G401.6 (cell line): ENCODE data around the gene COL6A5.
"Not testable (repeated sequence)": the region's sequence is repeated elsewhere in the genome, so short reads cannot be mapped to it uniquely, and the experiment has no call there.

Experiments used
- FAIRE-seq: peaks from 2 replicates; lab custom pipeline; 2012; peaks lifted over from hg19 to GRCh38; lab: Jason Lieb, UNC

COL6A5 gene

DNA sequence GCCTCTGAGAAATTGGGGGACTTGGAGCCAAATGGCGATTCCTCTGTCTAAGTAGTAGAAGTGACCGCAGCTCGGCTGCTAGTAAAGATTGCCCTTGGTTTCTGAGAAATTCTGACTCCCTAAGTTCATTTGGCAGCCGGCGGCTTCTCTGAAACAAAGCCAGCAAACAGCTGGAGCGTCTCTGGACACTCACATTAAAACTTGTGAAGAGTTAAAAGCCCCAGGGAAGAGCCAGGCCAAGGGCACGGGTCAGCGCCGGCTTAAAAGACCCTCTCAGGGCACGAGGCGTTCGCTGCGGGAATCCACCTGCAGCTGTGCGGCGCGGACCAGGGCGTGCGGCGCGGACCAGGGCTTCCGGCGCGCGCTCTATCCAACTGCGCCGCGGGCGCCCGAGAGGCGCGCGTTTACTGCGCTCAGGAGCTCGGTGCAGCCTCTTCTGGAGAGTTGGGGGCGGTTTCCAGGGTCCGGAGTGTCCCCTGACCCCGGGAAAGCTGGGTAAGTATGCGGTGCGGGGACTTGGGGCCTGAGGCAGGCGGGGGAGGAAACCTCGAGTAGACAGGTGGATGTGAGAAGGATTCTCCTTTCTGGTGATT is at the start of gene COL6A5:
TSS of gene COL6A5 (plus strand) at position 186 of the 593 bp plus-strand sequence. CDS start 27,967 bp downstream, outside the sequence.
- no peak for FAIRE-seq

- no peak for FAIRE-seq
These were observed 45.9 kb upstream of the COL6A5 start for GRCh38 chr3:130299531-130299930.

DNA sequence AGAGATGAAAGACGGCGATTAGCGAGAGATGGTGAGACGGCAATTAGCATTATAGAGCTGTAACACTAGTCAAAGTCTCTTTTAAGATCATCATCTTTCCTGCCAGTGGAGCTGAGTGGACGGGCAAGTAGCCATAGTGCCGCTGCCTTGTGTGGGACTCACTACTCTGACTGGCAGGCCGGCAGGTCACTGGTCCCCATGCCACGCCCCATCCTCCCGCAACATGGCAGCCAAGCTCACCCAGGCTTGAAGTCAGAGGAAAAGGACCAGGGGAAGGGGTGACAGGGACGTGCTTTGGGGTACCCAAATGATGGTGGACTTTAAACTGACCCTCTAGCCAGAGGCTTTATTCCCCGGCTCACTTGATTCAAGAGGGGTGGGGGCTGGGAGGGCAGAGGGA is 44.6 kb upstream of the COL6A5 start:
- no peak for FAIRE-seq

DNA sequence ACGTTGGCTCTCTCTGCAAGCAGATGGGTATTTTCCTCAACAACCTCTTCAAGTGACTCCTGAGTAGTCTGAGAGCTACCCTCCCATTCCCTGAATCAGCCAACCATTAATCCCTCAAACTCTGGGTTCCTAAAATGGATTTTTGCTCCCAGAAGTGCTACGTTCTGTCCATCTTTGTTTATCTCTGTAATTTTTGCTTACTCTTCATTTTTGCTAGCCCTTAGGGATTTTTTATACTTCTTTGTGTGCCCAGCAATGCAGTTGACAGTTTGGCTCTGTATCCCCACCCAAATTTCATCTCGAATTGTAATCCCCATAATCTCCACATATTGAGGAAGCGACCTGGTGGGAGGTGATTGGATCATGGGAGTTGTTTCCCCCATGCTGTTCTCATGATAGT is 35.4 kb upstream of the COL6A5 start:
- FAIRE-seq: no peak

GRCh38 chr3:130312374-130312773 is 33.1 kb upstream of the COL6A5 start:
- no peak for FAIRE-seq

DNA sequence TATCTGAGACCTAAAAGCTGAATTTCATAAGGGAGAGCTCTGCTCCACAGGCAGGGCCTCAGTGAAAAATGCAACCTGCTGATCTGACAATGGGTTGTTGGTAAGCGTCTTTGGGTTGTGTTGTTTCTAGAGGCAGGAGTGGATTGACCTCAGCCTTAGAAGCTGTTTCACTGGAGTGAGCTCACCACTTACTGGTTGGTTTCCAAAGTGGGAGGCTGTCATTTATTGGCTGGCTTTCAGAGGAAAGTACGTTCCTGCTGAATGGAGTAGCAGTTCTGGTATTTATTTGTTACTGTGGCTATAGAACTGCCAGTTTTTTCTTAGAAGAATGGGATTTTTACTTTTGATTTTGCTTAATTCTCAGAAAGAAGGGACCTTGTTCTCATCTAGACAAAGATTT is 29.3 kb upstream of the COL6A5 start:
- no peak for FAIRE-seq

DNA sequence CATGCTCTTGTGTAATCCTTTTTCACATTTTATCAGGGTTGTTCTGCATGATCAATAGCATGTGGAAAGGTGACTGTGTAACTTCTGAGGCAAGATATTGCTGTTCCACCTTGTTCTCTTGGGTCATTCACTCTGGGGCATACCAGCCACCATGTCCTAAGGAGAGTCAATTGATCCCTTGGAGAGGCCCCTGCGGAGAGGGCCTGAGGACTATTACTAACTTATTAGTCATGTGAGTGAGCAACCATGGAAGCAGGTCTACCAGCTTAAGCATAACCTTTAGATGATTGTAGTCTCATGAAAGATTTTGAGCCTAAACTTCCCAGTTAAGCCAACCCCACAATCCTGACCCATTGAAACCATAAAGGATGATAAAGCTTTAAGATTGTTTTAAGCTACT is 22.0 kb upstream of the COL6A5 start:
- FAIRE-seq: no peak

DNA sequence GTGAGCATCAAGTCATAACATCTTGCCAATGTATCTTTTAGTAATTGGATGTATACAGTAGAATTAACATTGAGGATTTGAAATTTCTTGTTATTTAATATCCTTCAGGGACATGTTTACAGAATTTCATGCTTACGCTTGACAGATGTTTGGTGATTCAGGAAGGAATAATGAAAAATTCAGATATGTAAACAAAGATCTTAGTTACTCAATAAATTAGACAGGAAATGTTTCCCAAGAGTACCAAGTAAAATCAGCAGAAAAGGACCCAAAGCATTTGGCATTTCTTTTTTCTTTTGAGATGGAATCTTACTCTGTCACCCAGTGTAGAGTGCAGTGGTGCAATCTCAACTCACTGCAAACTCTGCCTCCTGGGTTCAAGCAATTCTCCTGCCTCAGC is 4.7 kb upstream of the COL6A5 start:
- FAIRE-seq: no peak

DNA sequence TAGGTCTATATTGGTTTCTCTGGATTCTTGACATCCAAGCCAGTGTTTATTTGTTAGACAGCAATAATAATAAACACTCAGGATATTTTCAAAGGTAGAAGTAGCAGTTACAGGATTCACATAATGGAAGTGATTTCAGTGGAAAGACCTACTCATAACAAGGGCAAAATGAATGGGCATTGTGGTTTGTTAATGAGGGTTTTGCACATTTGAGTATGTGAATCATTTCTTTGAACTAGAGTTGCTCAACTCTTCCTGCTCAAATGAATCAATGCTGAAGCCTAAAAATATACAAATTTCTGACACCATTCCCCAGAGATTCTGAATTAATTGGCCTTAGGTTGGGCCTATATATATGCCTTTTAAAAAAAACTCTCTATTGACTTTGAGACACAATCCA is 4.1 kb upstream of the COL6A5 start:
- no peak for FAIRE-seq

GRCh38 chr3:130341882-130342281 is 3.6 kb upstream of the COL6A5 start:
- FAIRE-seq: no peak

DNA sequence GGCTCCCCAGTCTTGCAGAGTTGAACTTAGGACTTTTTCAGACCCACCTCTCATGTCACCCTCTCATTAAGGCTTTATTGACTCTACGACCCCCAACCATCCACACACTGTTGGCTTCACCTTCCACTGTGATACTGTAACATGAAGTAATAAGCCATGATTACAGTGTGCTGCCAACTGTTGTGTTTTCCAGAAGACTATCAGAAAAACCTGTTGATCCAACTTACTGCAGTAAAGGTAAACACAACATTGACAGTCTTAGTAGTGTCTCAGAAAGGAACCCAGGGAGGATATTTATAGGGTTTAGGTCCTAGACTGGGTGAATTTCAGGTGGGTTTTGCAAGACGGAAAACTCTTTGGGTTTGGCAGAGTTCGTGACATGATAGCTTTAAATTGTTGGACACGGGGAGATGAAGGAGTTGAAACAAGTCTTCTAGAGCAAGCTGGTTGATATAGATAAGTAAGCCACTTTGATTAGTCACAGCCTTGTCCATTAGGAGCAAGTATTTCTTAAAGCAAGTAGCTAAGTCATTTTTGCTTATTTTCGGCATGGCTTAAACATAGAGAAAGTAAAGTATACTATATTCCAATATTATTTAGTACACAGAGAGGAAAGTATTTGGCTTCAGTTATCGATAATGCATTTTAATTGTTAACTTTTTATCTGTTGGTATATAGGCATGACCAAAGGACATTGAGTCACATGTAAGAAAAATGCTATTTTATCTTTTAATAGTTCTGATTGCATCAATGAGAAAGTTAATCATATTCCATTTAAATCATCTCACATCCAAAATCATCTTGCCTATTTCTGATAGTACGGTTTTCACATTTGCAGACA is 2.4 kb upstream of the COL6A5 start:
- FAIRE-seq: no peak

GRCh38 chr3:130348258-130348657 is 2.8 kb downstream of the COL6A5 start:
- FAIRE-seq: not testable (repeated sequence)

- FAIRE-seq: no peak
These were observed 9.0 kb downstream of the COL6A5 start for GRCh38 chr3:130354430-130354829.

GRCh38 chr3:130374033-130374432 is 28.6 kb downstream of the COL6A5 start:
- FAIRE-seq: no peak

GRCh38 chr3:130374908-130375307 is 29.4 kb downstream of the COL6A5 start:
- FAIRE-seq: no peak

GRCh38 chr3:130377960-130378676 is 32.6 kb downstream of the COL6A5 start:
- FAIRE-seq: no peak

DNA sequence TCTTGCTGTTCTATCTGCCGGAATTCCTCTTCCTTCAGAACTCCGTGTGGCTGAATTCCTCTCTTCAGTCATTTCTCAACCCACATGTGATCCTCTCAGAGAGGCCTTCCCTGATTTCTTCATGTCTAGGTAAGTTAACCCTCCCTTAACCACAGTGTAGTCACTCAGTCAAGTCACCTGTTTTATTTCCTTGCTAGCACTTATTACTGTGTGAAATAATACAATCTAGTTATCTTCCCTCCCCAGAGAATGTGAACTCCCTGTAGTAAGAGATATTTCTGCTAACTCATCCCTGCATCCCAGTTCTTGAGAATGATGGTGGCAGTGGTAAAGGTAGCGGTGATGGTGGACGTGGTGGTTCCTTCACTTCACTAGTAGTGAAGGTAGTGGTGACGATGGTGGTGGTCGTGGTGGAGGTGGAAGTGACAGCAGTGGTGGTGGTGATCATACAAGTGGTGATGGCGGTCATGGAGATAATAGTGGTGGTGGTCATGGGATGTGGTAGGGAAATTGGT is 33.3 kb downstream of the COL6A5 start:
- no peak for FAIRE-seq

DNA sequence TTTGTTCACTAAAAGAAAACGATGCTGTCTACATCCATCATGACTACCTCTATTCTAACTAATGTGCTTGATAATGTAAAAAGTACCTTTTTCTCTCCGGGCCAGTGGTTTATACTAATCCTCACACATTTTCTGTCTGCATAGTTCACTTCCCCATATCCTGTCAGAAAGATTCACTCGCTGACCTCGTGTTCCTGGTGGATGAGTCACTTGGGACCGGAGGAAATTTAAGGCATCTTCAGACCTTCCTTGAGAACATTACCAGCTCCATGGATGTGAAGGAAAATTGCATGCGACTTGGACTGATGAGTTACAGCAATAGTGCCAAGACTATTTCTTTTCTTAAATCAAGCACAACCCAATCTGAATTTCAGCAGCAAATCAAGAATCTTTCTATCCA is 33.8 kb downstream of the COL6A5 start:
- no peak for FAIRE-seq

DNA sequence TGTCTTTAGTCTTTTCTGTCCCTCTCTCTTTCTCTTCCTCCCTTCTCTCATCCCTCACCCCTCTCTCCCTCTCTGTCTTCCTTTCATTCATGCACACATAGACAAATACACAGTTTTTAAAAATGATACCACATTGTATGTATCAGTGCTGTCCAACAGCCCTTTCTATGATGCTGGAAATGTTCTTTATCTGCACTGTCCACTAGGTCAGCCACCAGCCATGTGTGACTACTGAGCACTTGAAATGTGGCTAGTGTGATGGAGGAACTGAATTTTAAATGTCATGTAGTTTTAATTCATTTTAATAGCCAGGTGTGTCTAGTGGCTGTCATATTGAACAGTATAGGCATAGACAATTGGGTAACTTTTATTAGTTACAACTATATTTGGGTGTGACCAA is 34.9 kb downstream of the COL6A5 start:
- FAIRE-seq: no peak

- no peak for FAIRE-seq
These were observed 38.0 kb downstream of the COL6A5 start for GRCh38 chr3:130383424-130383823.

- no peak for FAIRE-seq
These were observed 39.1 kb downstream of the COL6A5 start for GRCh38 chr3:130384476-130385025.

- FAIRE-seq: no peak
These were observed 41.3 kb downstream of the COL6A5 start for GRCh38 chr3:130386604-130387263.
